ENCODE measurements around the gene QSOX2. TPM values are rescaled to one million over a fixed set of nuclear protein-coding genes. Genes with fewer than 3 reads are reported as not detected.

The QSOX2 gene
- total and polyA plus RNA-seq, 7 donors = 0.60 to 10.1 (median 3.5) TPM

- no peak for TF ChIP-seq POLR2AphosphoS5 (IDR thresholded peaks at IDR 0.05)
- TF ChIP-seq, protein P1, sequence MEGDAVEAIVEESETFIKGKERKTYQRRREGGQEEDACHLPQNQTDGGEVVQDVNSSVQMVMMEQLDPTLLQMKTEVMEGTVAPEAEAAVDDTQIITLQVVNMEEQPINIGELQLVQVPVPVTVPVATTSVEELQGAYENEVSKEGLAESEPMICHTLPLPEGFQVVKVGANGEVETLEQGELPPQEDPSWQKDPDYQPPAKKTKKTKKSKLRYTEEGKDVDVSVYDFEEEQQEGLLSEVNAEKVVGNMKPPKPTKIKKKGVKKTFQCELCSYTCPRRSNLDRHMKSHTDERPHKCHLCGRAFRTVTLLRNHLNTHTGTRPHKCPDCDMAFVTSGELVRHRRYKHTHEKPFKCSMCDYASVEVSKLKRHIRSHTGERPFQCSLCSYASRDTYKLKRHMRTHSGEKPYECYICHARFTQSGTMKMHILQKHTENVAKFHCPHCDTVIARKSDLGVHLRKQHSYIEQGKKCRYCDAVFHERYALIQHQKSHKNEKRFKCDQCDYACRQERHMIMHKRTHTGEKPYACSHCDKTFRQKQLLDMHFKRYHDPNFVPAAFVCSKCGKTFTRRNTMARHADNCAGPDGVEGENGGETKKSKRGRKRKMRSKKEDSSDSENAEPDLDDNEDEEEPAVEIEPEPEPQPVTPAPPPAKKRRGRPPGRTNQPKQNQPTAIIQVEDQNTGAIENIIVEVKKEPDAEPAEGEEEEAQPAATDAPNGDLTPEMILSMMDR (IDR thresholded peaks at IDR 0.05) = no peak
- TF ChIP-seq EP300 (IDR thresholded peaks at IDR 0.05) = no peak
- TF ChIP-seq POLR2A (IDR thresholded peaks at IDR 0.05) = no peak
- no peaks in the 10 kb centered on the region for H3K4me1 ChIP-seq
- WGBS, 2 donors = 69 to 81% methylated on average over 18 of the region's 18 CpGs
- intact Hi-C loops (cut with DNase I) = no loop called here
- H3K36me3 ChIP-seq = no peaks in the 10 kb centered on the region
- H3K9me3 ChIP-seq = no peaks in the 10 kb centered on the region
- no peak for DNase-seq
- no peak overlapping the region for H3K4me3 ChIP-seq
- H3K27ac ChIP-seq = no peak overlapping the region
- peaks cover 0 to 57% (median 27%) of the 10 kb centered on the region in 3 donors for H3K27me3 ChIP-seq
These were observed 62.7 kb downstream of the QSOX2 start for GRCh38 chr9:136182850-136183422.

GRCh38 chr9:136182420-136182787 is 63.2 kb downstream of the QSOX2 start:
- intact Hi-C loops (cut with DNase I) = no loop called here
- Histone ChIP-seq H3K4me3 (no peak overlapping the region), H3K4me1 (no peaks in the 10 kb centered on the region), H3K27me3 (peaks cover 0 to 54% (median 25%) of the 10 kb centered on the region in 3 donors), H3K36me3 (no peaks in the 10 kb centered on the region), H3K27ac (no peak overlapping the region), H3K9me3 (no peaks in the 10 kb centered on the region)
- 34 to 75% methylated on average over 14 of the region's 14 CpGs for WGBS, 2 donors
- TF ChIP-seq, protein P1 (IDR thresholded peaks at IDR 0.05) = no peak
- no peak for TF ChIP-seq EP300 (IDR thresholded peaks at IDR 0.05)
- TF ChIP-seq POLR2A (IDR thresholded peaks at IDR 0.05) = no peak
- no peak for TF ChIP-seq POLR2AphosphoS5 (IDR thresholded peaks at IDR 0.05)
- no peak for DNase-seq

DNA sequence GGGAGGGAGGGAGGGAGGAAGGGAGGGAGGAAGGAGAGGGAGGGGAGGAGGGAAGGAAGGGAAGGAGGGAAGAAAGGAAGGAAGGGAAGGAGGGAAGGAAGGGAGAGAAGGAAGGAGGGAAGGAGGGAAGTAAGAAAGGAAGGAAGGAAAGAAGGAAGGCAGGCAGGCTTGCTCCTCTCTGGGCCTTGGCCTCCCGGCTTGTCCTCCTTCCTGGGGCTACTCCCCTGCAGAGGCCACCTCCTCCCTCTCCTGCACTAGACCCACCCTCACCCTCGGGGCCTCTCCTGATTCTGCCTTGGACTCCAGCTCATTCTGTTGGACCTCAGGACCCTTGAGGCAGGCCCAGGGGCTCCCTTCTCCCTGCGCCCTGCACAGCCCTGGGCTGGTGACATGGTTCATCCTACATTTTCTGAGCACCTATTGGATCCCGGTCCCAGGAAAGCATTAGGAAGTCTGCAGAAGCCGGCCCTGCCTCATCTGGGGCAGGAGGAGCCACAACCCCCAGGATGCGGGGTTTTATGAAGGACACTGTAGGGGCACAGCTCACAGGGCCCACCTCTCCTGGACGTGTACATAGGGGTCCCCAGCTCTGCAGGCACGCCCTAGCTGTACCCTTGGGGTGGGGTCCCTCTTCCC is 63.7 kb downstream of the QSOX2 start:
- Histone ChIP-seq H3K36me3 (no peaks in the 10 kb centered on the region), H3K9me3 (no peaks in the 10 kb centered on the region), H3K4me3 (no peak overlapping the region), H3K27me3 (peaks cover 0 to 54% (median 25%) of the 10 kb centered on the region in 3 donors), H3K27ac (no peak overlapping the region), H3K4me1 (no peaks in the 10 kb centered on the region)
- no peak for DNase-seq
- WGBS, 2 donors = 41 to 65% methylated on average over 8 of the region's 8 CpGs
- intact Hi-C loops (cut with DNase I) = no loop called here
- TF ChIP-seq POLR2A (IDR thresholded peaks at IDR 0.05) = no peak
- no peak for TF ChIP-seq POLR2AphosphoS5 (IDR thresholded peaks at IDR 0.05)
- TF ChIP-seq EP300 (IDR thresholded peaks at IDR 0.05) = no peak
- TF ChIP-seq, protein P1 (IDR thresholded peaks at IDR 0.05) = no peak

DNA sequence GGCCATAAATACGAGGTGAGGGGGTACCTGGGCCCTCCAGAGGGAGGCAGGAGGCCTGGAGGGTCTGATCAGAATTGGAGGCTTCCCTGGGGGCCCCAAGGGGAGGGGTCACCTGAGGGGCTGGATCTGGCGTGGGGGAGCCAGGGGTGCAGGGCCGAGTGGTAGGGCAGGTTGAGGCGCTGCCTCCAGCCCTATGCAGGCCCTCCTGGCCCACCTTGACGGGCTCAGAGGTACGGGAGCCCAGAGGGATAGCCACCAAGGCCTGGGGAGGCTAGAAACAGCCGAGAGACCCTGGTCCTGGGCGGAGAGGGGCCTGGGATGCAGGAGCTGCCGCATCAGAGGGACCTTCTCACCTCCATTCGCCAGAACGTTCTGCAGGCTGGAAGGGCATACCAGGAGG is 65.0 kb downstream of the QSOX2 start:
- H3K4me3 ChIP-seq = no peak overlapping the region
- WGBS, 2 donors = 71 to 76% methylated on average over 11 of the region's 11 CpGs
- TF ChIP-seq EP300 (IDR thresholded peaks at IDR 0.05) = no peak
- TF ChIP-seq POLR2AphosphoS5 (IDR thresholded peaks at IDR 0.05) = no peak
- TF ChIP-seq POLR2A (IDR thresholded peaks at IDR 0.05) = no peak
- TF ChIP-seq, protein P1 (IDR thresholded peaks at IDR 0.05) = no peak
- intact Hi-C loops (cut with DNase I) = no loop called here
- H3K4me1 ChIP-seq = no peaks in the 10 kb centered on the region
- no peak for DNase-seq
- H3K9me3 ChIP-seq = no peaks in the 10 kb centered on the region
- H3K27ac ChIP-seq = no peak overlapping the region
- H3K27me3 ChIP-seq = peaks cover 0 to 49% (median 16%) of the 10 kb centered on the region in 3 donors
- no peaks in the 10 kb centered on the region for H3K36me3 ChIP-seq
